ENCODE data around the gene C18orf54.

The C18orf54 gene

GRCh38 chr18:54387631-54388030, 29.9 kb downstream of the C18orf54 start:
- DNase-seq, result no peak

GRCh38 chr18:54388203-54389142, 30.8 kb downstream of the C18orf54 start:
- DNase-seq, result no peak

- no peak for DNase-seq
Observed at GRCh38 chr18:54389143-54389505, 31.4 kb downstream of the C18orf54 start.

- DNase-seq, result no peak
Observed at GRCh38 chr18:54390838-54391237, 33.1 kb downstream of the C18orf54 start.

GRCh38 chr18:54392543-54393023, 34.9 kb downstream of the C18orf54 start:
- DNase-seq, result peak; percentile 58

GRCh38 chr18:54393648-54394294, 36.1 kb downstream of the C18orf54 start:
- no peak for DNase-seq

- DNase-seq, result no peak
Observed at GRCh38 chr18:54396760-54397159, 39.1 kb downstream of the C18orf54 start.

- no peak for DNase-seq
Observed at GRCh38 chr18:54405290-54405689, 47.6 kb downstream of the C18orf54 start.

- DNase-seq, result no peak
Observed at GRCh38 chr18:54411781-54412180, 54.1 kb downstream of the C18orf54 start.

- DNase-seq, result no peak
Observed at GRCh38 chr18:54415086-54415485, 57.4 kb downstream of the C18orf54 start.

GRCh38 chr18:54416436-54416835, 58.7 kb downstream of the C18orf54 start:
- no peak for DNase-seq

GRCh38 chr18:54423831-54424230, 66.1 kb downstream of the C18orf54 start:
- DNase-seq, result no peak

GRCh38 chr18:54426085-54426665, 68.5 kb downstream of the C18orf54 start:
- DNase-seq, result no peak
